Measurements from ENCODE around the gene MED26.

Gene MED26

DNA sequence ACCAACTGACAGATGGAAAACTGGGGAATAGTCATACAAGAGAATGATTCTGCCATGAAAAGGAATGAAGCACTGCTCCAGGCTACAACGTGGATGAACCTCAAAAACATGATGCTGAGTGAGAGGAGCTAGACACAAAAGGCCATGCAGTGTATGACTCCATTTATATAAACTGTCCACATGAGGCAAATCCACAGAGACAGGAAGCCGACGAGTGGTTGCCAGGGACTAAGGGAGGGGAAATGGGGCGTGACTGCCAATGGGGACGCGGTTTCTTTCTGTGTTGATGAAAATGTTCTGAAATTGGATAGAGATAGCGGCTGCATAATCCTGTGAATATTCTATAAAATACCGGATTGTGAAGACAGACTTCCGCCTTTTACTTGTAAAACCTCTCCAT lies 21.7 kb upstream of the MED26 start:
- DNase-seq (ENCODE audit: low read depth), result no peak

DNA sequence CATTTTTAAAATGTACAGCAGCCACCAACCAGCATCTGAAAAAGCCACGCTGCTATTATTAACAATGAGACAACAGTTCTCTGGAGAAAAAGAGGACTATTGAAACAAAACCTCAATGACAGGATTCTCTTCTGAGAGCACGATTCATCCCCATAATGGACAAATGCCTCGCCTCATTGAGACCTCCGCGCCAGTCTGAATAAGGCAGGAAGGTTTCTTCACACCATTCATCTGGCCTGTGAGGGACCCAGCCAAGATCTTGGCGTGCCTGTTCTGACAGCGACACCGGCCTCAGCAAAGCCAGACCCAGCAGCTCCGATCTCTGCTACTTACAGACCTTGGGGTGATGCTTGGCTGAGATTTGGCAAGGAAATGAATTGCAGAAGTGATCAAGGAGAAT lies 17.1 kb upstream of the MED26 start:
- no peak for DNase-seq (ENCODE audit: low read depth)

DNA sequence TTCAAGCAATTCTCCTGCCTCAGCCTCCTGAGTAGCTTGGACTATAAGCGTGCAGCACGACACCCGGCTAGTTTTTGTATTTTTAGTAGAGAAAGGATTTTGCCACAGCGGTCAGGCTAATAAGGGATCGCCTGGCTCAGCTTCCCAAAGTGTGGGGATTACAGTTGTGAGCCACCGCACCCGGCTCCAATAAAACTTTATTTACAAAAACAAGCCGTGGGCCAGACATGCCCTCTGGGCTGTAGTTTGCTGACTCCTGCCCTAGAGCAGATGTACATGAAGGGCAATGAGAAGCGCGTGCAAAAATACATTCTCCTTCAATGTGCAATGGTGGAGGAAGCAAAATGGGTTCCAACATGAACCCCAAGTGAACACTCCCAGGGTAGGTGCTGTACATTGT lies 13.7 kb upstream of the MED26 start:
- DNase-seq (ENCODE audit: low read depth), result no peak

DNA sequence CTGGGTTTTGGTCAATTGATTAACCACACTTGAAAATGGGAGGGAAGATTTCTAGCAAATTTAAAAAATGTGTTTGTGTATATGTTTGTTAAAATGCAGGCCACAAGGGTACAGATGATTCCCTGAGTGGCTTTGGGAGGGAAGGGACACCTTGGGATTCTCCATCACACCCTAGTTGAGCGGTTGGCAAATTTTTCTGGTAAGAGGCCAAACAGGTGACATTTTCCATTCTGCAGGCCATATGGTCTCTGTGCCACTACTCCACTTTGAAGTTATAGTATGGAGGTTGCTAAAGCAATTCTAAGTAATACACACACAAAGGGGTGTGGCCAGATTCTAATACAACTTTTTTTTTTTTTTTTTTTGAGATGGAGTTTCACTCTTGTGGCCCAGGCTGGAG lies 12.9 kb upstream of the MED26 start:
- DNase-seq (ENCODE audit: low read depth), result no peak

DNA sequence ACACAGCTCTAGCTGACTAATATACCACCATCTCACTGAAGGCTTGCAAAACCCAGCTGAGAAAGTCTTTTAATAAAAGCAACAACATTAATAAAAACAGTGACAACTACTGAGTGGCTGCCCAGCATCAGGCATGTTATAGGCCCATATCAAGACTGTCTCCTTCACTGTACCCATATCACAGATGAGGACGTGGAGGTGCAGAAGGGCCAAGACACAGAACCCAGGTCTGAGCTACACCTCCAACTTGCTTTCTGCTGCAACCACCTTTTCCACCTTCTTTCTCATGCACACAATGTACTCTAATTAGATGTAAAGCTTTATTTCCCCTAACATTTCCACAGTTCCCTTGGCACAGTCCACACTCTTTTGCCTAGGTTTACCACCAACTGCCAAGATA lies 10.7 kb upstream of the MED26 start:
- no peak for DNase-seq (ENCODE audit: low read depth)

DNA sequence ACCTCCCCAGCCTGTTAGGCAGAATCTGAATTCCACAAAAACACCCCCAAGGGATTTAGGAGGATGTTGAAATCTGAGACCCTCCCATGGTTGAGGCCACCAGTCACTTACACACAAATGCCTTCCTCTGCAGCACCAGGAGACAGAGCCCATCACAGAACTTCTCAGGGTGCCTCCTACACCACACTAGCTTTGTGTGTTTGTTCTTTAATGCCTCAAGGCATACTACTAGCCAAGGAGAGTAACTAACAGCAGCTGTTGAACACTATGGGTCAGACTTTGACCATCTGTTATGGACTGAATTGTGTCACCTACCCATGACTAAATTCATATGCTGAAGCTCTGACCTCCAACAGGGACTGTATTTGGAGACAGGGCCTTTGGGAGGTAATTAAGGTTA lies 9.5 kb upstream of the MED26 start:
- no peak for DNase-seq (ENCODE audit: low read depth)

DNA sequence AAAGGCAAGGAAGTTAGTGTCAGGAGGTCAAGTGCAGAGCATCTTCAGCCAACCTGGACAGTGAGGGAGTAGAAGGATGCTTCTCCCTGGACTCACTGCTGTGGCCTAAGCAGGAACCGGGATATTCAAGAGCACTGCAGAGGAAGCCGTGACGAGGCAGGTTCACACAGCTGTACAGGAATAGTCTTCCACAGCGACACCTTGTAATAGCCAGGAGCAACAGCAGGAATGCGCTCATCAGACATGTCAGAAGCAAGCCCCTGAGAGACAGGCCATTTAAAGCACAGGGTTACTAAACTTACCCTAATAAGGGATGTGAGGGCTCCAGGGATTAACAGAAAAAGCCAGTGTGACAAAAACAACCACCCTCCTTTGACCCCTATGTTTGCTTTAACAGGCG lies 3.5 kb upstream of the MED26 start:
- no peak for DNase-seq (ENCODE audit: low read depth)

DNA sequence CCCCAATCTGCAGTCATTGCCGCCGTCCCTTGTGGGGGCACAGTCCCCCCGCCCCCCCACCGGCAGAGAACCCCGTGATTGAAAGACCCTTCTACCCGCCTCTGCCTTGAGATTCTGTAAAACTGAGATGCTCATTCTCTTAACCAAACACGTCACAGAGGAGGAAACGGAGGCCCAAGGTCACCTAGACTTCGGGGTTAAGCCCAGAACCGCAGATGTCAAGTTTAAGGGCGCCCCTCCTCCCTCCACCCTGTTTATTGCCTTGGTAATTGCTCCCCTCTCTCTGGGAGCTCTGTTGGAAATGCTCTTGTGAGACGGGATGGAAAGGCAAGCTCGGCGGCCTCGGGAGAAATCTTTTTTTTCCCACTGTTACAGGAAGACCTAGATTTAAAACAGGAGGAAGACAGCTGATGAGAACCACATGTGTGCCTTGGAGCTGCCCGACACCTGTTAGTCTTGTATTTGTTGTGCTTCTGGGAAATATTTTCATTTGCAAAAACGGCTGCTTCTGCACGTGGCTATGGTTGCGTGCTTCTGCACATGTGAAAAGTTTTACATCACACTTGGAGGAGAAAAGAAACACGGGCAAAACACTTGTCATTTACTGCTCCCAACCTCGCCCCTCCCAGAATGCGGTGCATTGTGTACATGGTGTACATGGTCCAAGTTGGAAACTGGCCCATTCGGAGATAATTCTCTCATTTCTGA lies 1.1 kb upstream of the MED26 start:
- no peak for DNase-seq (ENCODE audit: low read depth)

DNA sequence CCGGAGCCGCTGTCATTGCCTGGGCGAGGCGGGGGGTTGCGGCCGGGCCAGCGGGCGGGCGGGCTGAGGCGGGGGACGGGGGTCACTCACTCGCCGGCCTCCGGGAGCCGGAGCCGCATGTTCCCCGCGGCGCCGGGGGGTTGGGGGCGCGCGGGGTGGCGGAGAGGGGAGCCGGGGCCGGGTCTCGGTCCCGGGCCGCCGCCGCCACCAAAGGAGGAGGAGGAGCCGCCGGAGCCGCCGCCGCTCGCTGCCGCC lies 149 bp downstream of the MED26 start:
- no peak for DNase-seq (ENCODE audit: low read depth)

DNA sequence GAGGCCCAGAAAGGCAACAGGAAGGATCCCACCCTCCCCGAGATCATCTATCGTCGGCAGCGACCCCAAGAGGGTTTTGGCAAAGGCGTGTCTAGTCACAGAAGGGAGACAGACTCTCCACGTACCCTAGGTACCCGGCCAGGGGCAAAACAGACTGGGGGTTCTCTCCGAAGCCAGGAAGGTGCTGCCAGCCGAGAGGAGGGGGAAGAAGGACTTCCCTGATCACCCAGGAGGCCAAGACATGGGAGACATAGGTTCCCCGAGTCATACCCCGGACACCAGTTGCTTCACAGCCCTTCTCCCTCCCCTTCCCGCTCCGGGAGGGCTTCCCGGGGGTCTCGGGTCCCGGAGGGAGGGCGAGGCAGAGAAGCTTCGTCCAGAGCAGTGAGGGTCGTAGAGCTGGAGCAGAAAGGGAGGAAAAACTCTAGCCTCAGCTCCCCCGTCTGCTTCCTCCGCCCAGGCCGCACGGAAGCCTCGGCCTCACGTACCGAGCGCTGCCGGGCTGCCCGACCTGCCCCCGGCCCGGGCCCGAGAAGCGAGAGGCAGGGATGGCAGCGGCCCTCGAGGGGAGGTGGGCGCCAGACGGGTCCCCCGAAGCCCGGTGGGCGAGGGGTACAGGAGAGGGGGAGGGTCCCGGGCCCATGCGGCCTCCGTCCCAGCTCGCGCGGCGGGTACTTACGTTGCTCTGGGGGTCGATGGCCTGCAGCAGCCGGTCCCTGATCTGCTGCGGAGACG lies 644 bp downstream of the MED26 start:
- no peak for DNase-seq (ENCODE audit: low read depth)

DNA sequence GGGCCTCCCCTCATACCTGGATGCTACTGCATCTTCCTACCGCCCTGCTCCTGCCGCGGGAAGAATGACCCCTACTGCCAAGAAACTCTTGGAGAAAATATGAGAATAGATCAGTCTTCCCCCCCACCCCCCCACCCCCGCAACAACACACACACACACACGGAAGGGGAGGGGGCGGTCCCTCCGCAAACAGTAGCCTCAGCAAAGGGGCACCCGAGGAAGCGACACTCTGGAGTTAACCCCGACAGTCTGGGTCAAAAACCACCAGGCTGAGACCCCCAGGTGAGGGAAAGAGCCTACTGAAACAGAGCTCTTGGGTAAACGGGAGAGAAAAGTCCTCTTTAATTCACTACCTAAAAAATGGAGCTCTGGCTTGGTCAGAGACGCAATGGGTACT lies 1.2 kb downstream of the MED26 start:
- no peak for DNase-seq (ENCODE audit: low read depth)

DNA sequence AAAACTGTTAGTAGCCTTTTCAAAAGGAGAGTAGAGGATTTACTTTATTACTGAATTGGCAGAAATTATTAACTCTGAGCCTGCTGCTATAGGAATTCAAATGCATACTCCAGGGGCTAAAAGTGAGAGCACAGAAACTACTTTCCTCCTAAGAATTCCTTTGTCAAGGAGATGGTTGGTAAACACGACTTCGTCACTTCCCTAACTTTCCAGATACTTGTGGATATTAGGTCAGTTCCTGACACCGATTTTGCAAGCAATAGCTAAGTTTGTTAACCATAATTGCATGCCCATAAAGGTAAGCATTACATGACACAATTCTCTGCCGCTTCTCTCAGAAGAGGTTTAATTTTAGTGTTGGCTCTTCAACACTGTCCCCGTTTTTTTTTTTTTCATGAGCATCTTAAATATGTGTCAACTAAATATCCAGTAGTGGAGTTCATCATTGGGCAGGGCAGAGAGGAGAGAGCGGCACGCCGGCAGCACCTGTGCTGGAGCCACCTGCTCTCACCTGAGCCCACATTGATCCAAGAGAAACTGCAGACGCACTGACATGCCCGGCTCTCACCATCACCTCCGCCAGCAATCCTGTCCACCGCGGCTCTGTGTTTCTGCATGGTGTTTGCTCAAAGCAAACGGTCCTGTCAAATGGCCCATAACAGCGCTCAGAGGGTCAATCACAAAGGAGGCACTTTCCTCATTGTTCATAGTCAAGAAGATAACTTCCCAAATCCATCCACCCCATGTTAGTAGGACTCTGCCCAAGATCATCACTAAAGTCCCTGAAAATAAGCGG lies 2.6 kb downstream of the MED26 start:
- DNase-seq (ENCODE audit: low read depth), result no peak

DNA sequence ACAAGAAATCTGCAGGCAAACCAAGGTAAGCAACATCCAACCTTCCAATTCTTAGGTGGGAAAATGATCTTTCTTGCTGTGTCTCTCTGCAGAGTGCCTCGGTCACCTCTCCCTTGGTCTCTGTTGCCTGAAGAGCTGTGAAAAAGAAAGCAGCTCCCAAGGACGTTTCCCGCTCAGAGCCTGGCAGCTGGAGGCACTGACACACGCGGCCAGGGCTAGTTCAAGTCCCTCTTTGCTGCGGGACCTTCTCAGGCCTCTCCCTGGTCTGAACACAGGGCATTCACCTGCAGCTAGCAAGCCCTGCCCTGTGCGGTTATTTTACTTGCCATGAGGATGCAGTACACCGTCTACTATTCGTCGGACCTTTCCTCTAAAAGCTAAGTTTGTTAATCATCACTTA lies 3.8 kb downstream of the MED26 start:
- DNase-seq (ENCODE audit: low read depth), result no peak

DNA sequence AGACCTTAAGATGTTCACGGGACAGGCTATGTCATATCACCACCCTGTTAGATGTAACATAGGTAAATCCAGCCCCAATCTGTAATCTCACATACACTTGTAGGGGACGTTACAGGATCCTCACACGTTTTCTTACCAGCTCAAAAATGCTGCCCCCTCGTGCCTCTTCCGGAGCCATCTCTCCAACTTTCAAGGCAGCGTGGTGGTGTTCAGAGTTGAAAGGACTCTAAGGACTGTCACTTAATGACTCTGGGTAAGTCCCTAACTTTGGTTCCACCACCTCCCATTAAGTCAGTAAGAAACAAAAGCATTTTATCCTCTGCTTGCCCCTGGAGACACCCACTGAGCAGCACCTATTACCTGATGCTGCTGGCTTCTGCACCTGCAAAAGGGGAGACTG lies 4.4 kb downstream of the MED26 start:
- DNase-seq (ENCODE audit: low read depth), result no peak

DNA sequence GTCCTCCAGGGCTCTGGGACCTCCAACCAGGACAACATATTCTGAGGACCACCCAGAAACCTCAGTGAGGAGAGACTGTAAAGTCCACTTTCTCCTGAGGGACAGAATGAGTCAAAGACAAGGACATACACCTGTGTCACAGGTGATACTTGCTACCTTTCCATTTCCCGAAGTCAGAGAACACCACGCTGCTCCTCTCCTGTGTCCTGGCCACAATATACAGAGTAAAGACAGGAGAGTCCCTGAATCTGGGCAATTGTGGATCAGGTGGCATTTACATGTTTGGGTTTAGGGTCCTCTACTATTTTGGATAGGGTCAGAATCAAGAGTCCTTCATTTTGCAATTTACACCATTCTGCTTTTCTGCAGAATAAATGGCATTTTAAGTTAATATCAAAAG lies 4.9 kb downstream of the MED26 start:
- DNase-seq (ENCODE audit: low read depth), result no peak

DNA sequence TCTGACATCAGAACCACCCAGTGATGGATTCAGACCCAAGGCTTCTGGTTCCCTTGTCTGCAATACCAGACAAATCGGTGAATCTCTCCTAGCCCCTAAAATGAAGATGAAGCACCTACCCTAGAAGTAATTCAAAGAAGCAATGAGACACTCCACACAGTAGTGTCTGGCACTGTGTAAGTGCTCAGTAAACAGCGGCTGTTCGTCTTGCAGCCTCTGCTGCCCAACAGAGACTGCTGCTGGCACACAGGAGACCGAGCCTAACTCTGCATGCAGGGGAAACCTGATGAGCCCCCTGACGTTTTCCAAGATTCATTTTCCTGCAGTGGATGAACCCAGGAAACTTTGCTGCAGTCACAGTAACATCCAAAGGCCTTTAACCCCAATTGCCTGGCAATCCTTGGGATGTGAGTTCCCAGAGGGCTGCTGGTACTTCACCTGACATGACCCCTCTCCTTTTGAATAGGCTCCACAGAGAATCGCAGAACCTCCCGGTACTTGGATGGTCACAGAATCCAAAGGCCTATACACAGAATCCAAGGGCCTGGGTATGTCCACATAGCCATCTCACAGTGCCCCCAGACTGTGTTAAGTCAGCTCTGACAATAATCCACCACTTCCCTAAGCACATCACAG lies 6.7 kb downstream of the MED26 start:
- no peak for DNase-seq (ENCODE audit: low read depth)

DNA sequence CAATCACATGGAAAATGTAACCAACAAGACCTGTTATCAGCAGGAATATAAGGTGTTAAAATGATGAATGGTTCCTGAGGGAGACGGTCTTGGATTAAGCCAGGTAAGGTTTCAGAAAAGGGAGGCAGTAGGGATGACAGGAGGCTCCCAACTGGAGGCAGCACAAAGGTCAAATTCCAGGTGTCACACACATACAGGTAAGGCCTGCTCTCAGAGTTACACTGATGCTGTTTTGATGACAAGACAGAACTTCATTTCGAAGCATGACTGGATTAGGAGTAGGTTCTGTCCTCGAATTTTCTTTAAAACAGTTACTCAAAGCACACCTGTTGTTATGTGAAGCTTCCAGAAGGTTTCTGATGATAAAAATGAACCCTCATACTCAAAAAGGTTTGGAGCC lies 7.4 kb downstream of the MED26 start:
- DNase-seq (ENCODE audit: low read depth), result no peak

DNA sequence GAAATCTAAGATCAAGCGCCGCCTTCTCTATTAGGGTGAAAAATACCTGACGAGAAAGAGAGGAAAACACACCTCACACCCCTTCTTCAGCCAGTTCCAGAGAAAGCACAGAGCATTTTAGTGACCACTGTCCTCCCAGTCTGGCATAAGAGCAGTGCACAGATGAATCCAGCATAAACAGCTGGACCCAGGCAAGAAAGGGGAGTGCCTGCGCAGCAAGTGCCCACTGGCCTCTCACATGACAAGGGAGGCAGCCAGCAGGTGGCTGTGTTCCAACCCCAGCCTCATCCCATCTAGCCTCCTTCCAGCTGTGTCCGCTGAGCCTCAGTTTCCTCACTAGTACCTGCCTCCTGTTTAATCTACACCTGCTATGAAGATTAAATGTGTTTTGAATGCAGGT lies 8.0 kb downstream of the MED26 start:
- no peak for DNase-seq (ENCODE audit: low read depth)

DNA sequence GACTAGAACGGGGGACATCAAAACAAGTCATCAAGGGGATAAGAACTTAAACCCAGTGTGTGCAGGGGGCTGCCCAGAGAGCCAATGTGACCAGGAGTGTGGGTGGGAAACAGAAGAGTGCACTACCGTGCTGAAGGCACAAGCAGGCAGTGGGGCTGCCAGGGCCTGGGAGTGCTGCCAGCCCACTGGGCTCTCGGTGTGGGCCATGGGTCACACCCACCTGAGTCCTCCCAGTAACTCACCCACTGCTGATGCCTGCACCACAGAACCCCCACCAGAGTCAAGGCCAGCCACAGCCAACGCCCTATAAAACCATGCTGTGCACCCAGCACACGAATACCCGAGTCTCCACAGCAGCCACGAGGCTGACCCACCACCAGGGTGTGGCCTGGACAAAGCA lies 8.5 kb downstream of the MED26 start:
- DNase-seq (ENCODE audit: low read depth), result no peak

DNA sequence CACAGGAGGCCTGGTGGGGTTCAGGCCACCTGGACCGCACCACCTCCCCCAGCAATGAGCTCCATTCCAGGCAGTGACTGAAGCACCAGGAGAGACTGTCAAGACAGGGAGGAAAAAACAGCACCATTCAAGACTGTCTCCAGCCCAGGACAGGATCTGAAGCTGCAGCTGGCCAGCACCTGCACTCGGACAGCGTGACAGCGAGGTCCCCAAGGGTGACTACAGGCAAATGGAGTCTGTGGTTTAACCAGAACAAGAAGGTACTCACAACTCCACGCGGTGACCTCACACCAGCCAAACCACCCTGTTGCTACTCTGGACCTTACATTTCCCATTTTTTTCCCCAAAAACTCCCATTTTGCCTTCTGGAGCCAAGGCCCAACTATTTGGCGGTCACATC lies 9.8 kb downstream of the MED26 start:
- no peak for DNase-seq (ENCODE audit: low read depth)

DNA sequence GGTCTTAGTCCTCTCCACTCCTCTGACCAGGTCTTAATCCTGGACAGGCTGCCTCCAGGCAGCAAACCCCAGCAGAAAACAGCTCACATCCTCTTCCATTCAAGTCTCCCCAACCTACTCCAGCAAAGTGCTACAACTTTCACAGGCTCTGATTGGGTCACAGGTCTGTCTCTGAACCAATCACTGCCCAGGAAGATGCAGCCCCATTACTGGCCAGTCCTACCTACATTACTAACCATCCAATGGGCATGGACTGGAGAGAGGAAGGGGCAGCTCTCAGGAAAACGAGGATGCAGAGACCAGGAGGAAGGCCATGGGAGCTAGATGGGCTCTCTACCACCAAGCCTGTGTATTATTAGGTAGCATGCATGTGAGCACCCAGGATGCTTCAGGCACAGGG lies 12.2 kb downstream of the MED26 start:
- no peak for DNase-seq (ENCODE audit: low read depth)

DNA sequence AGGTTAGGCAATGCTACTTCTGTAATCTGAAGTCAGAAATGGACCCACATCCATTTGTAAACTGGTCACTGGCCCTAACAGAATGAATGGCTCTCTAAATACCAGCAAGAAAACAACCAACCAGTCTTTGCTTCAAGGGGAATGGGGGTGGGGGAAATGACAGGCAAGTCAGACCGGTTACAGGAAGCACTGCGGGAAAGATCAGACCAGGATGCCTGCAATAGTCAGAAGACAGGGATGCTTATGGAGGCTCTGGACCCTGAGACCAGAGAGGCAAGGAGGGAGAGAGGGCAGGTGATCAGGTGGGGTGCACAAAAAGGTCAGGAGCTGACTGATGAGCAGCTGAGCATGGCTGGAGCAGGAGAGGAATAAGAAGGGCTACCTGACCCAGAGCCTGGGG lies 13.1 kb downstream of the MED26 start:
- DNase-seq (ENCODE audit: low read depth), result no peak

DNA sequence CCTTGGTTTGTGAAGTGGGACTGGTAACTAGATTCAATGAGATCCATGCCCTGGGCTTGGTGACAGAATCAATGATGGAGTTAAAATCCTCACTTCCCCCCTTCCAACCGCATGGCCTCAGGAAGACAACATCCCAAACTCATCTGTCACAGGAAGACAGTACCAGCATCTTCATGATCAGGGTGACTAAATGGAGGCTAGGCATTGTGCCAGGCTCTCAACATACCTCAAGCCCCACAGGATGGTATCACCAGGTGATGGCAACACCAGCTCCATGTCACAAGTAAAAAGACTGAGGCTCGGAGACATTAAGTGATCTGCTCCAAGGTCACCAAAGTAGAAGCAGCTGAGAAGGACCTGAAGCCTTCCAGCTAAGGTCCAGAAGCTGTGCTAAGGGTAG lies 14.2 kb downstream of the MED26 start:
- no peak for DNase-seq (ENCODE audit: low read depth)
